OCI-LY3 (cell line): ENCODE measurements around the gene MMP20.

Experiments
- H2AFZ ChIP-seq: fragments of 200-600, 300-600 bp; shearing (Covaris generic); 2 replicates; pipeline ENCODE4 v1.6.0; 2014; ENCODE audit warnings: antibody characterized with exemption, low read depth, low read length
- H3K27ac ChIP-seq: fragments of 200-600, 300-600 bp; sonication (generic); 2 replicates; pipeline ENCODE4 v1.5.1; 2014; ENCODE audit warnings: mild to moderate bottlenecking, low read length, moderate library complexity, mixed read lengths
- H3K27me3 ChIP-seq: fragments of 200-600, 300-600 bp; sonication (generic); 2 replicates; pipeline ENCODE4 v1.6.1; 2014; ENCODE audit warnings: low read depth, low read length, mixed read lengths
- H3K36me3 ChIP-seq: fragments of 200-600, 300-600 bp; sonication (generic); replicated peaks from 2 replicates; pipeline ENCODE3; 2014; ENCODE audit warnings: low read depth, low read length, mixed read lengths
- H3K4me1 ChIP-seq: fragments of 300-600, 200-600 bp; sonication (generic); 2 replicates; pipeline ENCODE4 v1.6.1; 2014; ENCODE audit warnings: low read length, mixed read lengths
- H3K4me2 ChIP-seq: fragments of 200-600, 300-600 bp; sonication (generic); 2 replicates; pipeline ENCODE4 v1.6.1; 2014; ENCODE audit warnings: low read length, mixed read lengths
- H3K4me3 ChIP-seq: fragments of 300-600, 200-600 bp; sonication (generic); 2 replicates; pipeline ENCODE4 v1.5.1; 2014; ENCODE audit warnings: antibody characterized with exemption, mild to moderate bottlenecking, low read length, moderate library complexity
- H3K79me2 ChIP-seq: fragments of 300-600, 200-600 bp; shearing (Covaris generic); 2 replicates; pipeline ENCODE4 v1.6.1; 2014; ENCODE audit warnings: mild to moderate bottlenecking, low read length, mixed read lengths
- H3K9ac ChIP-seq: fragments of 300-600, 200-600 bp; shearing (Covaris generic); 2 replicates; pipeline ENCODE4 v1.6.0; 2014; ENCODE audit warnings: mild to moderate bottlenecking, low read length, moderate library complexity
- H3K9me3 ChIP-seq: fragments of 200-600, 300-600 bp; shearing (Covaris generic); 2 replicates; pipeline ENCODE4 v1.6.1; 2014; ENCODE audit warnings: low read length, mixed read lengths; ENCODE audit not compliant: insufficient read depth
- H4K20me1 ChIP-seq: fragments of 200-600, 300-600 bp; sonication (generic); 2 replicates; pipeline ENCODE4 v1.6.1; 2016; ENCODE audit warnings: low read length, mixed read lengths; ENCODE audit not compliant: insufficient read depth
- EZH2phosphoT487 ChIP-seq: fragments of 200-600 bp; shearing (Covaris generic); IDR thresholded peaks from 2 replicates; pipeline ENCODE4 v1.6.1; 2018; ENCODE audit warnings: antibody characterized with exemption, mixed run types, low read depth
- TF ChIP-seq, protein P1 (sequence below): fragments of 200-600, 300-600 bp; sonication (generic); IDR thresholded peaks from 2 replicates; pipeline ENCODE4 v1.5.1; 2014; ENCODE audit warnings: antibody characterized with exemption, low read length, low read depth

The MMP20 gene

GRCh38 chr11:102555091-102555490 lies 70.0 kb downstream of the MMP20 start:
- H2AFZ ChIP-seq: no peak overlapping the region
- no peak overlapping the region for H3K27ac ChIP-seq
- no peak for TF ChIP-seq EZH2phosphoT487
- TF ChIP-seq, protein P1, sequence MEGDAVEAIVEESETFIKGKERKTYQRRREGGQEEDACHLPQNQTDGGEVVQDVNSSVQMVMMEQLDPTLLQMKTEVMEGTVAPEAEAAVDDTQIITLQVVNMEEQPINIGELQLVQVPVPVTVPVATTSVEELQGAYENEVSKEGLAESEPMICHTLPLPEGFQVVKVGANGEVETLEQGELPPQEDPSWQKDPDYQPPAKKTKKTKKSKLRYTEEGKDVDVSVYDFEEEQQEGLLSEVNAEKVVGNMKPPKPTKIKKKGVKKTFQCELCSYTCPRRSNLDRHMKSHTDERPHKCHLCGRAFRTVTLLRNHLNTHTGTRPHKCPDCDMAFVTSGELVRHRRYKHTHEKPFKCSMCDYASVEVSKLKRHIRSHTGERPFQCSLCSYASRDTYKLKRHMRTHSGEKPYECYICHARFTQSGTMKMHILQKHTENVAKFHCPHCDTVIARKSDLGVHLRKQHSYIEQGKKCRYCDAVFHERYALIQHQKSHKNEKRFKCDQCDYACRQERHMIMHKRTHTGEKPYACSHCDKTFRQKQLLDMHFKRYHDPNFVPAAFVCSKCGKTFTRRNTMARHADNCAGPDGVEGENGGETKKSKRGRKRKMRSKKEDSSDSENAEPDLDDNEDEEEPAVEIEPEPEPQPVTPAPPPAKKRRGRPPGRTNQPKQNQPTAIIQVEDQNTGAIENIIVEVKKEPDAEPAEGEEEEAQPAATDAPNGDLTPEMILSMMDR: no peak
- H3K79me2 ChIP-seq: no peaks in the 10 kb centered on the region
- H3K9me3 ChIP-seq: no peaks in the 10 kb centered on the region
- H3K4me1 ChIP-seq: peaks cover 24% of the 10 kb centered on the region
- H3K4me3 ChIP-seq: no peak overlapping the region
- H3K27me3 ChIP-seq: no peaks in the 10 kb centered on the region
- H3K4me2 ChIP-seq: no peak overlapping the region
- H4K20me1 ChIP-seq: no peaks in the 10 kb centered on the region
- H3K36me3 ChIP-seq: no peaks in the 10 kb centered on the region
- H3K9ac ChIP-seq: no peak overlapping the region

- H2AFZ ChIP-seq: no peak overlapping the region
- peaks cover 13% of the 10 kb centered on the region for H3K4me1 ChIP-seq
- no peaks in the 10 kb centered on the region for H3K36me3 ChIP-seq
- no peaks in the 10 kb centered on the region for H3K9me3 ChIP-seq
- no peaks in the 10 kb centered on the region for H4K20me1 ChIP-seq
- no peak overlapping the region for H3K4me3 ChIP-seq
- H3K79me2 ChIP-seq: no peaks in the 10 kb centered on the region
- H3K27me3 ChIP-seq: no peaks in the 10 kb centered on the region
- no peak overlapping the region for H3K4me2 ChIP-seq
- H3K9ac ChIP-seq: no peak overlapping the region
- no peak overlapping the region for H3K27ac ChIP-seq
- TF ChIP-seq, protein P1: no peak
- TF ChIP-seq EZH2phosphoT487: no peak
Measured at GRCh38 chr11:102553835-102554282, 71.3 kb downstream of the MMP20 start.

DNA sequence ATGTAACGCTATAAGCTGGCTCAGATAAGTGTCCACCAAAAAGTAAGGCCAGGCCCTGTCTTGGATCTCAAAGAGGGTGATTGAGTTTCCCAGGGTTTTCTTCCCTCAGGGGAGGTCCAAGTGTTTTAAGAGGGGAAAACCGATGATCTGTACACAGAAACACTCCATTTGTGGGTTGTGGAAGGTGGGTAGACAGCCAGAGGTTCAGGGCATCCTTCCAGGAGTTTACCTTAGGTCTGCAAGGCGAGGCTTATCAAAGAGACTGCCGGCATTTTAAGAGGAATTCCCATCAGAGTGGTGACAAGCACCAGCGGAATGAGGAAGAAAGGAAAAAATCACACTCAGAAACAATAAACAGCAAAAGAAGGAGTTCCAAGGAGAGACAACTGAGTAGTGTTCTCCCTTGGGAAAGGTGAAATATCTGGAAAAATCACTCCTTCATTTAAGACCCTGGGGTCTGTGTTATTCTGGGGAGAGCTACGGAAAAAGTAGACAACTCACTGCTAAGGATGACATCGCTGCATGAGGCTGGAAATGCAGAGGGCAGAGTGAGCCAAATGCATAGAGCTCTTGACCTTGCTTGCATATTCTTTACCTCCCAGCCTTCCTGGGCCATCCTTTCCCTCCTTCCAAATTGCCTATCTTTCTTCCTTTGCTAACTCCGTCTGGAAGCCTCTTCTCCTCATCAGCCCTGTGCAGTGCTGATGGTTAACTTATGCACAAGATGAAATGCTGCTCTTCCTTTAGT lies 72.5 kb downstream of the MMP20 start:
- Histone ChIP-seq H3K79me2 (no peaks in the 10 kb centered on the region), H3K9ac (no peak overlapping the region), H3K36me3 (no peaks in the 10 kb centered on the region), H3K9me3 (no peaks in the 10 kb centered on the region), H3K4me3 (no peak overlapping the region), H4K20me1 (no peaks in the 10 kb centered on the region), H3K4me2 (no peak overlapping the region), H3K4me1 (peaks cover 19% of the 10 kb centered on the region), H3K27me3 (no peaks in the 10 kb centered on the region), H3K27ac (no peak overlapping the region), H2AFZ (no peak overlapping the region)
- TF ChIP-seq EZH2phosphoT487: no peak
- TF ChIP-seq, protein P1: no peak

DNA sequence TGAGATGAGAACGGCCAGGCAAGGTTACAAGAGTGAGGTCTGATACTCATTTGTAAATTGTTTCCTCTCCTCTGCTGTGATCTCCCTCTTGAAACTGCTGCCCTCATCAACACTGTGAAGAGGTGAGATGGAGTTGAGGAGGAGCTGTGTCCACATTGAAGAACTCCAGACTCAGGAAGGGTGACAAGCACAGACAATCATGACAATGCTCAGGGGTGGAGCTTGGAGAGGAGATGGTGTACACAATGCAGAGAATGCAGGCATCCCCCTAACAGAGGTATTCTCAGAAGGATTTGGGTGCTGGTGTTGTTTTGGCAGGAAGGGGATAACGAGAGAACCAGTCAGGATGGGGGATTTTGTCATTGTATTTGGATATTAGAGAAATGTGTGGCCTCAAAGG lies 73.1 kb downstream of the MMP20 start:
- H3K27me3 ChIP-seq: no peaks in the 10 kb centered on the region
- TF ChIP-seq EZH2phosphoT487: no peak
- TF ChIP-seq, protein P1: no peak
- H3K27ac ChIP-seq: no peak overlapping the region
- no peaks in the 10 kb centered on the region for H3K79me2 ChIP-seq
- H3K9ac ChIP-seq: no peak overlapping the region
- no peak overlapping the region for H2AFZ ChIP-seq
- H3K4me3 ChIP-seq: no peak overlapping the region
- no peaks in the 10 kb centered on the region for H3K36me3 ChIP-seq
- H3K9me3 ChIP-seq: no peaks in the 10 kb centered on the region
- H3K4me1 ChIP-seq: peaks cover 25% of the 10 kb centered on the region
- no peak overlapping the region for H3K4me2 ChIP-seq
- H4K20me1 ChIP-seq: no peaks in the 10 kb centered on the region
